B cell (primary cell): ENCODE data around the gene POLR1D.

ENCODE experiments used
- CTCF ChIP-seq: fragments of 200-600 bp; IDR thresholded peaks from one replicate; pipeline ENCODE4 v1.8.0; 2022; ENCODE audit warnings: antibody characterized with exemption, mild to moderate bottlenecking
- EZH2 ChIP-seq: IDR thresholded peaks from 2 replicates; pipeline ENCODE4 v1.6.1; 2012; ENCODE audit warnings: borderline replicate concordance, low read depth, mild to moderate bottlenecking, moderate library complexity, low read length; ENCODE audit not compliant: insufficient read depth, poor library complexity, severe bottlenecking

DNA sequence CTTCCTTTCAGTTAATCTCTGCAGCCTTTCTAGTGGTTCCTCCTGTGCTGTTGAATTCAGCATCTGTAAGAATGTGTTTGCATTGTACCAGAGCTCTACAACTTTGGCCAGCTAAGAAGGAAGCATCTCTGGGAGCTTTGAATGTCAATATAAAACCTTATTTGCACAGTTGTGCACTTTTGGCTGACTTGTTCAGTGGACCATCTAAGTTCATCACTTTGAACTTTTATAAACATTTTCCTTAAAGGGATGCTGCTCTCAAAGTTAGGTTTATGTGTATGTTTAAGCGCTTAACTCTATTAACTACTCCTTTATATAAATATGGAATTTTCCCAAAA is 15.6 kb downstream of the POLR1D start:
- TF ChIP-seq EZH2 (no peak), CTCF (no peak)
